WI38 (cell line): Measurements from ENCODE around the gene PLPP4.

Experiments used
- H3K4me3 ChIP-seq: 2 replicates; pipeline ENCODE4 v1.5.1; 2011; ENCODE audit warnings: low read depth, mild to moderate bottlenecking, control low read depth, low read length
- TF ChIP-seq, protein P1 (sequence below): IDR thresholded peaks from 2 replicates; pipeline ENCODE4 v1.5.1; 2012; ENCODE audit warnings: low read depth, mild to moderate bottlenecking, control low read depth, low read length

Gene PLPP4

DNA sequence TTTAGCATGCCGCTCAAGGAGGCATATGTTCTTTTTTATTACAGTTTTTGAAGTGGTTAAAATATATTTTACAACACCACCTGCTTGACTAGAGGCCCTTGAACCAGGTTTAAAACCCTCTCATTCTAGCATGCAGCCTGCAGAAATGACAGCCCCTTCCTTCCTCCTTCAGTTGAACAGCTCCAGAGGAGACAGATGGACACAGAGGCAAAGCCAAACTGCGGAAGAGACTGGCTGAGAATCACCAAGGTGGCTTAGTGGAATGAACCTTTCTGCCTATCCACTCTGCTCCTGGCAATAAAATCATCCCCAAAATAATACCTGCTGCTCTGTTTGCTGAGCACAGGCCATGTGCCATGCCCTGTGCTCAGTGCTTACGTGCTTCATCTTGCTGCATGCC lies 23.9 kb upstream of the PLPP4 start:
- H3K4me3 ChIP-seq = no peak overlapping the region
- TF ChIP-seq, protein P1, sequence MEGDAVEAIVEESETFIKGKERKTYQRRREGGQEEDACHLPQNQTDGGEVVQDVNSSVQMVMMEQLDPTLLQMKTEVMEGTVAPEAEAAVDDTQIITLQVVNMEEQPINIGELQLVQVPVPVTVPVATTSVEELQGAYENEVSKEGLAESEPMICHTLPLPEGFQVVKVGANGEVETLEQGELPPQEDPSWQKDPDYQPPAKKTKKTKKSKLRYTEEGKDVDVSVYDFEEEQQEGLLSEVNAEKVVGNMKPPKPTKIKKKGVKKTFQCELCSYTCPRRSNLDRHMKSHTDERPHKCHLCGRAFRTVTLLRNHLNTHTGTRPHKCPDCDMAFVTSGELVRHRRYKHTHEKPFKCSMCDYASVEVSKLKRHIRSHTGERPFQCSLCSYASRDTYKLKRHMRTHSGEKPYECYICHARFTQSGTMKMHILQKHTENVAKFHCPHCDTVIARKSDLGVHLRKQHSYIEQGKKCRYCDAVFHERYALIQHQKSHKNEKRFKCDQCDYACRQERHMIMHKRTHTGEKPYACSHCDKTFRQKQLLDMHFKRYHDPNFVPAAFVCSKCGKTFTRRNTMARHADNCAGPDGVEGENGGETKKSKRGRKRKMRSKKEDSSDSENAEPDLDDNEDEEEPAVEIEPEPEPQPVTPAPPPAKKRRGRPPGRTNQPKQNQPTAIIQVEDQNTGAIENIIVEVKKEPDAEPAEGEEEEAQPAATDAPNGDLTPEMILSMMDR = no peak

DNA sequence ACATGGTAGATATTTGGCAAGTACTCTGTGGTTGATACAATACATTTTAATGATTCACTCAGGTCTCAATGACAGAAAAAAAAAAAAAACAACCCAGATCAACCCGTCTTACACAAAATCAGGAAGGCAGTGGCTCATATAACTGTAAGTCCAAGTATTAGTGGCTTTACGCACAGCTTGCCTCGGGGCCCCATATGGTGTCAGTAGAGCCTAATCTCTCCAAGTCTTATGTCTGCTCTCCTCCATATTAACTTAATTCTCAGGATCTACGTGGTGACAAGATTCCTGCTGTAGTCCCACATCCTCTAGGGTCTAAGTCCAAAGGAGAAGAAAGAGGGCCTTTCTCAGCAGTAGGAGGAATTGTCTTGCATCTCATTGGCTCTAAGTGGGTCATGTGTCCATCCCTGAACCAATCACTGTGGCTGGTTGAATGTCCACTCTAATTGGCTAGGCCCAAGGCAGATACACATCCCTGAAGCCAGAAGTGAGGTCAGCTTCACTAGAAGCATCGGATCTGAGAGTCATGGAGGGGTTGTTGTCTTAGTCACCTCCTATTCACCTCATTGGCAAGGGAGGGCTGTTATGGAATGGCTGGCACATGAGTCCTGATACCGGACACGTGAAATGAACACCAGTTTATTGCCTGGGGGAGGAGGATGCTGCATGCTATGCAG lies 20.5 kb upstream of the PLPP4 start:
- TF ChIP-seq, protein P1 = no peak

DNA sequence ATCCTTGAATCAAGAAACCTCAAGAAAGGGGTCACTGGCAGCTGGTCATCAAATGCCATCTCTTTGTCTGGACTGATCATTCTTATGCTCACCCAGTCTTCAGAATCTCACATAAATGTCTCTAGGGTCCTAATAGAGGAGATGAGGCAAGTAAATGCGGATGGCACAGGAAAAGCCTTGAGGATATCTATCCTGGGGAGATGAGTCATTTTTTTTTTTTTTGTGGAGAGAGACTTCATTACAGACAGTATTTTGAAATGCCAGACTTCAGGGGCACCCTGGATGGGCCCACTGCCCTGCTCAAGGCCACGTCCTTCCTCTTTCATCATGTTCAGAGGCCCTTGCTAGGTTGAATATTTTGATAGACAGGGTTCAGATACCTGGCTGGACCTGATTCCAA lies 19.5 kb upstream of the PLPP4 start:
- no peak overlapping the region for H3K4me3 ChIP-seq
- TF ChIP-seq, protein P1 = no peak

More for the DNA sequence above, 20.5 kb upstream of the PLPP4 start:
- no peak overlapping the region for H3K4me3 ChIP-seq

DNA sequence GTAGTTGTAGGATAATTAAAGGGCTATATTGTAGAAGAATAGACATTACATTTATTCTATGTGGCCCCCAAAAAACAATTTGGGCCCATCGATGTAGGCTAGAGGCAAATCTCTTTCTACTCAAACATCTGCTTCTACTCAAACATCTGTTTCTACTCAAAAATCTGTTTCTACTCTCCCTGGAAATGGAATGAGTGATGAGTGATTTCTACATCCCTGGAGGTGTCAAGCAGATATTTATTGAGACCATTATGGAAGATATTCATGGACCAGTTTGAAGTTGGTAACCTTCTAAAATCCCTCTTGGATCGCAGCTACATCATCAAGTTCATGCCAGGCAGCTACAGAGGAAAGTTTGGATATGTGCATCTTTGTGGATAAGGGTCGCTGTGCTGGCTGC lies 5.1 kb upstream of the PLPP4 start:
- TF ChIP-seq, protein P1 = no peak
- no peak overlapping the region for H3K4me3 ChIP-seq

DNA sequence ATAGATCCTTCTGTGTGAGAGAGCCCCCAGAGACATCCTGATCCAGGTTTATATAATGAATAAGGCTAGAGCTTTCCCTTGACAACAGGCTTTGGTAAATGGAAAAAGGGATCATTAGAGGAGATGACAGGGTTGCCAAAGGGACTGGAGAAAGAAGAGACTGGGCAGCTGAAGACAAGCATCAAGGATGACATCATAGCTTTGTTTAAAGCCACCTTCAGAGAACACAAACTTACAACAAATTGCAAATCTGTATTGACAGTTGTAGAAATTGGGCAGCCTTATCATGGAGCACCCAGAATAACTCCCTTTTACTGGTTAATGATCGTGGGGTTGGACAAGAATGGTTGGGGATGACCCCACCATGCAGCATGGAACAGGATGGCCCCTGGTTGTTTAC lies 3.7 kb upstream of the PLPP4 start:
- no peak overlapping the region for H3K4me3 ChIP-seq
- TF ChIP-seq, protein P1 = no peak

DNA sequence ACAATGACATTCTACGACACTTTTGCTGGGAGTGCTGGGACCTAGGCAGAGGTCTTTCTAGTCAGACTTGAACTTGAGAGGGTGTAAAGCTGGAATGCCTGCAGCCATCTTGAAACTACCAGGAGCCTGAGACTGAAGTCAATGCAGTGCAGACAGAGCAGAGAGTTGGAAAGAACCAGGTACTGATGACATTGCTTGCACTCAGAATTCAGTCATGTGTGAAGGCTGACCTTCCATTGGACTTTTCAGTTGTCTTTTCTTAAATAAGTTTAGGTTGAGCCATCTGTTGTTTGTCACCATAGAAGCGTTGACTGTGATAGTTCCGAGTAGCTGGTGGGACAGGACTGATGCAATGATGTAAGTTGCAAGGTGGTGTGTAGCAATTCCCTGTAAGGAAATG lies 3.1 kb upstream of the PLPP4 start:
- TF ChIP-seq, protein P1 = no peak
- H3K4me3 ChIP-seq = no peak overlapping the region

DNA sequence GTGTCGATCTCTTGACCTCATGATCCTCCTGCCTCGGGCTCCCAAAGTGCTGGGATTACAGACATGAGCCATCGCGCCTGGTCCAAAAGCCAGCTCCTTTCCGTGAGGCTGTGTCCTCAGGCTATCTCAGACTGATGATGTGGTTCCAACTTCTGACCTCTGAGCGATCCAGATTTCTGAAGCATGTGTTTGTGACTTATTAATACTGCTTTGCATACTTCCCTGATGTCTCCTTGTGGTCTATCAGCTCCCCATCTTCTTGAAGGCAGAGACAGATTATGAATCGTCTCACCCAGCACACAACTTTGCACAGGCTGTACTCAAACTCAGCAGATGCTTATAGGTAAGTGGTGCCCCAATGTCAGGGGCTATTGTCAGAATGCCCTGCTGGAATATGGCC lies 2.0 kb upstream of the PLPP4 start:
- no peak overlapping the region for H3K4me3 ChIP-seq
- TF ChIP-seq, protein P1 = no peak
